ENCODE results near the gene HDAC9.
A peak's percentile ranks its signal among the peaks of the same experiment; 100 is the strongest.

HDAC9 gene

DNA sequence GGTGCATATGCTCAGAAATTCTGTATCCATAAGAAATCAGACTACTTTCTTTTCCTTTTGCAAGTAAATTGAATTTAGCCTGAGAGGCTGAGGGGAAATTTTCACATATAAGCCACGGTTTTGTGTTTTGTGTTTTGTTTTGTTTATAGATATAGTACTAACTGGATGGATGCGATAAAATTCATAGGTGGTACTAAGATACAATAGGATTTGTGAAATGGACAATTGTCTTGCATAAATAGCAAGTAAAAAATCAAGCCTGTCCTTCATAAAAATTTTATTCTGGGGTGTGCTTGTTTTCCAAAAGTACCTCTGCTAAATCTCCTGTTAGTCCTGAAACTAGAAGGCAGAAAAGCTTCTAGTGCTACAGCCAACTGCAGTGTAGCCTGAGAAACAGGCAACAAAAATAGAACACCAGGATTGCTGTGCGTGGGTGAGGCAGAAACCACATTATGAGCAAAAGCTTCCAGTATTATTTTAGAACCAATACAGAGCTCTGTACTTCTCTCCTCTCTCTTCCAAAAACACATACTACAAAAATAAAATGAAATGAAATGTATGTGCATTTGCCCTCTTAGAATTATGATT is 634 bp upstream of the HDAC9 start:
- peak; percentile 66 for DNase-seq (ENCODE audit: low spot score)

- no peak for DNase-seq (ENCODE audit: low spot score)
Measured at GRCh38 chr7:18496341-18496700, 772 bp downstream of the HDAC9 start.

- DNase-seq (ENCODE audit: low spot score) = no peak
Measured at GRCh38 chr7:18497082-18497481, 1.5 kb downstream of the HDAC9 start.

DNA sequence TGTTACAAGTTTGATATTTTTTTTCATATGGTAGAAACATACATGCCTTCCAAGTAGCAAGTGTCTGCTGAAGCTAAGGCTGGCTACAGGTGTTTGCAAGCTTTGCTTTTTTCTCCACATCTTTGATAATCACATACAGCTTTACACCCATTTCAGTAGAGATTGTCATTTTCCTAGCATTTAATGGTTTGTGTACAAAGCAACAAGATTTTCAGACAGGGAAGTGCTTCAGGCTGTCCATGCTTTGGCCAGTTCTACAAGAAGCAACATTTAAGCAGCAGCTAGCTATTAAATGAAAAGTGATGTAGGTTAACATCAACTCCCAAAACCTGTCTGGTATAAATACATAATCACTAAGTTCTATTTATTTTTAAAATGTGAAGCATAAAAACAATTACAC is 2.3 kb downstream of the HDAC9 start:
- DNase-seq (ENCODE audit: low spot score) = no peak

DNA sequence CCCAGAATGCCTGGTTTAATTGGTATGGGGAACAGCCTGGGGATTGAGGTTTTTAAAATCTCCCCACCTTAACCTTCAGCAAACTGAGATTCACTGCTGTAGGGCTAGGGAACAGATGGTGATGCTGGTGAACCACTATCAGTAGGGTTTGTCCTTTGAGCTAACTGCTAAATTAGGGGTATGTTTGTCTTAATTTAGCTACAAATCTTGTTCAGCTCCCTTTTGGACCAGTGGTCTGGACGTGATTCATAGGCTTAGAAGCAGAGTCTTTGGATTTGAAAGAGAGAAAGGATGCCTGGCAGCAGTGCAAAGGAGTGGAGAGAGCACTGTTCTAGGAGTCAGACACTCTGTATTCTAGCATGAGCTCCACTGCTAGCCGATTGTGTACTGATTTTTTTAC is 2.8 kb downstream of the HDAC9 start:
- DNase-seq (ENCODE audit: low spot score) = no peak

DNA sequence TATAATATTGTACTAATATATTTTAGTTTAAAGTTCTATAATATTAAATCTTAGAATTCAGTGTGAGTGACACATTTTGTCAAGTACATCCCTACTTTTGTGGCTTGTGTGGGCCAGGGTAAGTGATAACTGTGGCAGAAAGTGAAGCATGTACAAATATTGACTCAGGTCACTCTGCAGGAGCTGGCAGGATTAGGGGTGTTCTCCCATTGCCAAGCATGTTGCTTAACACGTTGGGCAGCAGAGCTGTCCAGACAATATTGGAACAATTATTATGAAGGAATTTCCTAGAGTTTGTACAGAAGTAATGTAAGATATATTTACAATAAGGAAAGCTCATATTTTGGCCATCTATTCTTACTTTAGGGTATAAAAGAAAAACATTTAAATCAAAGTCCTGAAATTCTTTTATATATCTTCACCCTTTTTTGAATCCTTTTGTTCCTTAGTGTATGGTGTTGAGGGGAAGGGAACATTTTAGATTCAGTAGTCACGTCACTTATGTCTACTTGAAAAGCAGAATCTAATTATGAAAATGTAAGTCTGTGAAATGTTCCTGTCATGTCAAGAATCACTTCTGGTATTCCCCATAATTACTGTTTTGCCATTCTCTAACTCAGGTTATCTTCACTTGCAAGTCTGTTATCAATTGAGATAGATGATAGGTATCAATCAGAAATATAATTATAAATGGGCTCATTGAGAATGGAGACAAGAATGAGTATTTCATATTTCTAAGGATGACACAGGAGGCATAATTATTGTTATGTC is 4.0 kb downstream of the HDAC9 start:
- DNase-seq (ENCODE audit: low spot score) = peak; percentile 44

GRCh38 chr7:18503126-18503866 is 7.7 kb downstream of the HDAC9 start:
- DNase-seq (ENCODE audit: low spot score) = no peak

DNA sequence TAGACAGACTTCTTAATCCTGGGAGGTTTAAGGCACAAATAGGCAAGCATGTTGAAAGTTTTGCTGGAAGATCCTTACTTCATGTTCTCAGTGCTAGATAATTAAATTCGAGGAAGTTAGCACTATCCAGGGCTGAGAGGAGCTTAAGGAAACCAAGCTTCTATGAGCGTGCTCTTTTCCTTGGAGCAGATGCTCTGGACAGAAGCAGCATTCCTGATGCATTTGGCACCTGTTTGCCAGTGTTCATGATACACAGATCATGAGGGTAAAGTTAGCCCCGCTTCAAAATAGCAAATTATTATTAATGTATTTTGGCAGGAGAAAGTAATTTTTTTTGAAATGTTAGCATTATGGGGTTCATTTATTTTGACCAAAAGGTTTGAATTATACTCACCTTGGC is 9.4 kb downstream of the HDAC9 start:
- DNase-seq (ENCODE audit: low spot score) = no peak

GRCh38 chr7:18505870-18506460 is 10.4 kb downstream of the HDAC9 start:
- DNase-seq (ENCODE audit: low spot score) = peak; percentile 60

- peak; percentile 78 for DNase-seq (ENCODE audit: low spot score)
Measured at GRCh38 chr7:18508443-18509427, 13.2 kb downstream of the HDAC9 start.

DNA sequence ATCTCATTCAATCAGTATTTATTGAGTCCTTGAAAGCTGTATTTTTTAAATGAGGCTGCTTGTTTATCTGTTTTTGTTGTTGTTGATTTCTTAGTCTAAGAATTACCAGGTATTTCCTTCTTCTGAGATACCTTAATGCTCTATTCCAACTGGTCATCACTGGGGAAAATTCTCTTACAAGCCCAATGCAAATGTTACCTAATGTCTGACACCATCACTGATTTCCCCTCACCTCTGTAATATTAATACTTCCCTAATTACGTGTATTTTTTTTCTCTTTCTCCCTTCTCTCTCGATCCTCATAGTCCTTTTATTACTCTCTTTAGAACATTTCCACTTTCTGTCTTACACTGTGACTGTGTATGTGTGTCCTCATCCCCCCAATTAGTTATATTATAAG is 13.9 kb downstream of the HDAC9 start:
- no peak for DNase-seq (ENCODE audit: low spot score)

DNA sequence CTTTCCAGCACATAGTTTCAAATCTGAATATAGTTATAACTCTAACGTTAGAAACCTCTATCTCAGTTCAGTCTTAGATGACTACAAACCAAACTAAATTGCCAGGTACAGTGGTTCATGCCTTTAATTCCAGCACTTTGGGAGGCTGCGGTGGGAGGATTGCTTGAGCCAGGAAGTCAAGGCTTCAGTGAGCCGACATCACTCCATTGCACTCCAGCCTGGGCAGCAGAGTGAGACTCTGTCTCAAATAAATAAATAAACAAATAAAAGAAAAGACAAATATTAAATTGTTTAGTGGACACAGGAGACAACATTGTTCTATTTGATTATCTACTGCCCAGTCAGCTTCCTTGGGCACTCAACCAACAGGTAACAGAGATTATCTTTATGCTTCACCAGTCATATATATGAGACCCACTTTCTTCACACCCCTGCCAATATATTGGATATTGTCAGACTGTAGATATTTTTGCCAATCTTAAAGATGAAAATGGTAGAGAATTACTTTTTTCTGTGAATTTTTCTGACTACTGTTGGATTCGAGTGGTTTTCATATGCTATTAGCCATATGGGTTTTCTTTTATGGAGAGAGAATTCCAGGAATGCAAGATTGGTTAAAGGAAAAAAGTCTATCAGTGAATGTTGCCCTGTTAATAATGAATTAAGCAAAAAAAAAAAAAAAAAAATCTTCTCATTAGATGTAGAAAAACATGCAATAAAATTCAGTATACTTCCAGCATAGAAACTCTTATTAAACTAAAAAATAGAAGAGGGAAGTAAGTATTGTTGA is 16.0 kb downstream of the HDAC9 start:
- no peak for DNase-seq (ENCODE audit: low spot score)

DNA sequence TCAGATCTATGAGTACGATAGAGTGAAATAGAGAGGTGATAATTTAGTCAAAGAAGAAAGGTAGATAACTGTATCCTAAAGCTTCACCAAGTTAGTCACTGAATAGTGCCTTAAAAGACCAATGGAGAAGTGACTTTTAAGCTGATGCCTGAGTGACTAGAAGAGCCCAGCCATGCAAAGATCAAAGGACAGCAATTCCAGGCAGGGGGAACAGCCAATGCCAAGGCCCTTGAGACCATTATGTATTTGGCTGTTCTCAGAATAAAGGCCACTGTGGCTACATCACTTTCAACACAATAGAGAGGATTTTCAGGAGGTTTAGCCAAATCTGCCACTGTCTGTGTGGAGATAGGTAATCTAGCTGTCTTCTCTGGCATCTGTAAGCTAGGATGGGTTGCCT is 17.8 kb downstream of the HDAC9 start:
- no peak for DNase-seq (ENCODE audit: low spot score)

DNA sequence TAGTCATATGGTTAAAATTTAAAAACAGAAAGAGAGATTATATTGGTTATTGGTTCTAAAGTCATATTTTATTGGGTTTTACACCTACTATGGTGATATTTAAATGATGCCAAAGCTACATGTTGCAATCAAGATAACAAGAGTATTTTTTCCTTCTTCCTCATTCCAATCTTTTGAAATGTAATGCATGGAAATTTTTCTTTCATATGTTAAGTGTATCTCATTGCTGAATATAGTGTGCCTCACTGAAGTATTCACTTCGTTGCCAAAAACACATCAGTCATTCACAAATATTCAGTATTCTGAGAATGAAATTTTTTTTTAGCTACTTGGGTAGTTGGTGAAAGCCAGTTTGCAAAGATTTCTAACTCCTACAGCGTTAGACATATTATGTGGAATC is 19.5 kb downstream of the HDAC9 start:
- DNase-seq (ENCODE audit: low spot score) = no peak

- DNase-seq (ENCODE audit: low spot score) = no peak
Measured at GRCh38 chr7:18517646-18518045, 22.1 kb downstream of the HDAC9 start.

DNA sequence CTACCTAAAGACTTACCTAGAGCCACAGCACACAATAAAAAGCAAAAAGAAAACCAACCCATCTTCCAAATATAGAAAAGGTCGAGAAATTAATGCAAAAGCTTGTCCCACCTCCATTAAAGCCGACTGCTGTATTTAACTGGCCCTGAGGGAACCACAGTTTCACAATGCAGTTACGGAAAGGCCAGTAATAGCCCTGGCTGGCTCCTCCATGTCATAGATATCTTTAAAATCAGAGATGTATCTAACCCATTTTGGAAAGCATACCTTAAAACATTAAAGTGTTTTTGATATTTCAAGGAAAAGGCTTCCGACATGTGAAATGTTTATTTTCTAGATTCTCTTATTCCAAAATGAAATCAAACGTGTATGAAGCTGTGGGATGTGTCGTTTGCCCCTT is 23.0 kb downstream of the HDAC9 start:
- no peak for DNase-seq (ENCODE audit: low spot score)

GRCh38 chr7:18520450-18521235 is 25.1 kb downstream of the HDAC9 start:
- DNase-seq (ENCODE audit: low spot score) = peak; percentile 50

DNA sequence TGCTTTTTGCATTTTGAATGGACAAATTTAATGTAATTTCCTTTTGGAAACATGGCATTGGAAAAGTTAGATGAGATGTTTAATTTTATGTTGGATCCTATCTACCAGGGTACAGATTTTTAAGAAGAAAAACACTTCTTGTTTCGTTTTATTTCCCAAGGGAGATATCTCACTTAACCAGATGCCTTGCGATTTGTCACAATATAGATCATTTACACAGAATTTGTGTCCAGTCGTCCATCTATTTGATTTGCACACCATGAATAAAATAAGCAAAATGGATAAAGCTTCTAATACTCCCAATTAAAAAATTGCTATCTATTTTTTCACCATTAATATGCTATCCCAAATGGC is 25.7 kb downstream of the HDAC9 start:
- DNase-seq (ENCODE audit: low spot score) = no peak

DNA sequence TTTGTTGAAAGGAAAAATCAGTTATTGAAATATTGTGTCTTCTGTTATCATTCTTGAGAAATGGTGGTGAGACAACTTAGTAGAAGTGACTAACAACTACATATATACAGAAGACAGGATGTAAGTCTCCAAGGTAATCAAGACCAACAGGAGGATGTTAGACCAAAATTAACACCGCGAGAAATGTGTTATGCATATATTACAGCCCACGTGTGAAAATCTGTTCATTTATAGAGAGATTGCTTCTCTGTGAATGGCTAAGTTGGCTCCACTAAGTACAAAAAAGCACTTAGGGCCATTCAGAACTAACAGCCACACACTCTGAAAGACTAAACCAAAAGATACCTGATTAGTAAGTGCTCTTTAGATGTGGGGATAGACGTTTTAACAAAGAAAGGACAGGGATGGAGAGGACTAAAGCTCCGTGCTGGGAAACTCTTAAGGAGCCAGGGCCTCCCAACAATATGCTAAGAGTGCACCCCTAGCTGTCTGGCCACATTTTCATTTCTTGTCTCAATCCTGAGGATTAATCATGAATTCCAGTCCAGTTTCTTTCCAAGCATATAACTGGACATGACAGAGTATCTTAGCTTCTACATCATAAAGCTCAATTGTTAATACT is 26.5 kb downstream of the HDAC9 start:
- DNase-seq (ENCODE audit: low spot score) = no peak

GRCh38 chr7:18524248-18524647 is 28.7 kb downstream of the HDAC9 start:
- no peak for DNase-seq (ENCODE audit: low spot score)
